HG02870 (cell line): ENCODE data around the gene MAP4K3.
A peak's percentile ranks its signal among the peaks of the same experiment; 100 is the strongest.
"Not testable (repeated sequence)": the region's sequence is repeated elsewhere in the genome, so short reads cannot be mapped to it uniquely, and the experiment has no call there.

Source experiments
- ATAC-seq: cut with Tn5 transposase; IDR thresholded peaks from one replicate; pipeline ENCODE4 v1.9.1; 2021; ENCODE audit warnings: mild to moderate bottlenecking, moderate library complexity; ENCODE audit not compliant: unreplicated experiment

Gene MAP4K3

DNA sequence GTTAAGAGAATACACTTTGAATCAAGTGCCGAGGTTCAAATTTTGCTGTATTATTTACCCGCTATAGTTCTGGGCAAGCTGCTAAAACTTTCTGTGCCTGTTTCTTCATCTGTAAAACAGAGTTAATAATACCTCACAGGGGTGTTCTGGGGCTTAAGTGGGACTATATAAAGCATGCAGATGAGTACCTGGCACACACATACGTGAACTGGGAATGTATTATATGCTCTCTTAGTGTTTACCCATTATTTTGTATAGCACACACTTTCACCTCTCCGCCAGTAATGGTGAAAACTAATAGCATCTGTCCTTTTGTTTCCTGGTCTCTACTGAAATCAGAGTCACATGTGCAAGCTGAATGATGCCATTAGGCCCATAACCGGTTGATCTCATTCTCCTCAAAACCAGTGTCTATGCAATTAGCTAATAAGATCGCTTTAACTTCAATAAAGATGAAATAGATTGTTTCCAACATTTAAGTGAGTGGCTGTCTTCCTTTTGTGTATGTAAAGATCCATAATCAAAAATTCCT, 189.5 kb downstream of the MAP4K3 start:
- ATAC-seq: no peak

GRCh38 chr2:39246382-39246980, 190.6 kb downstream of the MAP4K3 start:
- no peak for ATAC-seq

DNA sequence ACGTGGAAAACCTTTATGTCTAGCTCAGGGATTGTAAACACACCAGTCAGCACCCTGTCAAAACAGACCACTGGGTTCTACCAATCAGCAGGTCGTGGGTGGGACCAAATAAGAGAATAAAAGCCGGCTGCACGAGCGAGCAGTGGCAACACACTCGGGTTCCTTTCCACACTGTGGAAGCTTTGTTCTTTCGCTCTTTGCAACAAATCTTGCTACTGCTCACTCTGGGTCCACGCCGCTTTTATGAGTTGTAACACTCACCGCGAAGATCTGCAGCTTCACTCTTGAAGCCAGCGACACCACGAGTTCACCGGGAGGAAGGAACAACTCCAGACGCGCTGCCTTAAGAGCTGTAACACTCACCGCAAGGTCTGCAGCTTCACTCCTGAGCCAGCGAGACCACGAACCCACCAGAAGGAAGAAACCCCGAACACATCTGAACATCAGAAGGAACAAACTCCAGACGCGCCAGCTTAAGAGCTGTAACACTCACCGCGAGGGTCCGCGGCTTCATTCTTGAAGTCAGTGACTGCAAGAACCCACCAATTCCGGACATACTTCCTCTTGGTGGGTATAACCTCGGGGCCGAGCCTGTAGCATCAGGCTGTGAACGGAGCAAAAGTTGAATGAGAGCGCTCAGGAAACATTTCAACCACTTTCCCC, 192.0 kb downstream of the MAP4K3 start:
- not testable (repeated sequence) for ATAC-seq

- ATAC-seq: not testable (repeated sequence)
Observed at GRCh38 chr2:39244241-39244862, 192.7 kb downstream of the MAP4K3 start.

- ATAC-seq: no peak
Observed at GRCh38 chr2:39243469-39244123, 193.5 kb downstream of the MAP4K3 start, which contains the start of gene CDKL4. Gene CDKL4, minus strand, starts transcription at chr2:39243970.

- no peak for ATAC-seq
Observed at GRCh38 chr2:39241588-39241987, 195.5 kb downstream of the MAP4K3 start.

- ATAC-seq: no peak
Observed at GRCh38 chr2:39240758-39241157, 196.3 kb downstream of the MAP4K3 start.

DNA sequence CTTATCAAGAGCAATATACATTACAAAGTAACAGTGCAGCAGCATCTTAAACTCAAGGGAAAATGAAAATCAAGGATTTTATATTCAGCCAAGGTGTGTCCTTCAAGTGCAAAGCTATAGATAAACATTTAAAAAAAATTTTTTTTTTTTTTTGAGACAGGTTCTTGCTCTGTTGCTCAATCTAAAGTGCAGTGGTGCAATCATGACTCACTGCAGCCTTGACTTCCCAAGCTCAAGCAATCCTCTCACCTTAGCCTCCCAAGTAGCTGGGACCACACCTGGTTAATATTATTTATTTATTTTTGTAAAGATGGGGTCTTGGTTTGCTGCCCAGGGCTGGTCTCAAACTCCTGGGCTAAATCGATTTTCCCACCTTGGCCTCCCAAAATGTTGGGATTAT, 202.3 kb downstream of the MAP4K3 start:
- no peak for ATAC-seq

- ATAC-seq: no peak
Observed at GRCh38 chr2:39232141-39232540, 204.9 kb downstream of the MAP4K3 start.

GRCh38 chr2:39228413-39229209, 208.5 kb downstream of the MAP4K3 start:
- no peak for ATAC-seq

GRCh38 chr2:39227628-39228412, 209.3 kb downstream of the MAP4K3 start:
- peak; percentile 76 for ATAC-seq

DNA sequence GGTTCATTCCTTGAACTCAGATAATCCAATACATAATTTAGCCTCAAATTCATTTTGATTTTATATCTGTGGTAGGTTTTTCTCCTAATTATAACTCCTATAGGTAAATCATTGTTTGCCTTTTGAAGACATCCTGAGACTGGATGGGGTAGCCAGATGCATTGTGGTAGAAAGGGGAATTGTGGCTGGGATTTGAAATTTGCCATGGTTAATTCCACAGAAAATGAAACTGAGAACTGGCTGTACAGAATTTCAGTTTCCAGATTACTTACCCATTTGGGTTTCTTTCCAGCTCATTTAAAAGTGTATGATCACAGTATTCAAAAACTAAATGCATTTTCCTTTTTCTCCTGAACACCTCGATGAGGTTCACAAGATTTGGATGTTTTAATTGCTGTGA, 211.5 kb downstream of the MAP4K3 start:
- ATAC-seq: no peak

- ATAC-seq: no peak
Observed at GRCh38 chr2:39223909-39224308, 213.2 kb downstream of the MAP4K3 start.

DNA sequence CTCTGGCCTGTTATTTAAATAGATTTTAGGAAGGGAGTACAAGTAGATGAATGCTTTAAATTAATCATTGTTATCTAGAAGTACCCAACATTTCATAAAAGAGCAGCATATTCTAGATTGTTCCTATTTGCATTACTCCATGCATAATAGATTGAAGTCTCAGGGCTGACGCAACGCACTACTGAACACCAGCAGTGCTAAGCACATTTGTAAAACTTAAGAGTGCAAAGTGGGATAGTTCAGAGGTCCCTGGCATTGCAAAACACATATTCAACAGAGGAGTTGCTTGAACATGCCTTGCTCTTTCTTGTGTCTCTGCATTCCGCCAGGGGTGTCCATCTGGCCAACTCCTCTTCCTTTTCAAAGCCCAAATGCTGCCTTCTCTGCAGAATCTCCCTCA, 215.6 kb downstream of the MAP4K3 start:
- ATAC-seq: no peak

- ATAC-seq: no peak
Observed at GRCh38 chr2:39220136-39220535, 216.9 kb downstream of the MAP4K3 start.

DNA sequence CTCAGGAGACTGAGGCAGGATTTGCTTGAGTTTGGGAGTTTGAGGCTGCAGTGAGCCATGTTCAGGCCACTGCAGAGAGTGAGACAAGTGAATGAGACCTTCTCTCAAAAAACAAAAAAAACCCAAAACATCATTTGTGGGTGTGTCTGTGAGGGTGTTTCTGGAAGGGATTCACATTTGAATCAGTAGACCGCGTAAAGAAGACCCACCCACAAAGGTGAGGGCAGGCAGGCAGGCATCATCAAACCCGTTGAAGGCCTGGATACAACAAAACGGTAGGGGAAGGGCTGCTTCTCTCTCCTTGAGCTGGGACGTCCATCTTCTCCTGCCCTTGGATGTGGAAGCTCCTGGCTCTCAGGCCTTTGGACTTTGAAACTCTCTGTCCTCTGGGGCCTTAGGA, 218.7 kb downstream of the MAP4K3 start:
- ATAC-seq: no peak

GRCh38 chr2:39217192-39217550, 219.9 kb downstream of the MAP4K3 start:
- no peak for ATAC-seq

DNA sequence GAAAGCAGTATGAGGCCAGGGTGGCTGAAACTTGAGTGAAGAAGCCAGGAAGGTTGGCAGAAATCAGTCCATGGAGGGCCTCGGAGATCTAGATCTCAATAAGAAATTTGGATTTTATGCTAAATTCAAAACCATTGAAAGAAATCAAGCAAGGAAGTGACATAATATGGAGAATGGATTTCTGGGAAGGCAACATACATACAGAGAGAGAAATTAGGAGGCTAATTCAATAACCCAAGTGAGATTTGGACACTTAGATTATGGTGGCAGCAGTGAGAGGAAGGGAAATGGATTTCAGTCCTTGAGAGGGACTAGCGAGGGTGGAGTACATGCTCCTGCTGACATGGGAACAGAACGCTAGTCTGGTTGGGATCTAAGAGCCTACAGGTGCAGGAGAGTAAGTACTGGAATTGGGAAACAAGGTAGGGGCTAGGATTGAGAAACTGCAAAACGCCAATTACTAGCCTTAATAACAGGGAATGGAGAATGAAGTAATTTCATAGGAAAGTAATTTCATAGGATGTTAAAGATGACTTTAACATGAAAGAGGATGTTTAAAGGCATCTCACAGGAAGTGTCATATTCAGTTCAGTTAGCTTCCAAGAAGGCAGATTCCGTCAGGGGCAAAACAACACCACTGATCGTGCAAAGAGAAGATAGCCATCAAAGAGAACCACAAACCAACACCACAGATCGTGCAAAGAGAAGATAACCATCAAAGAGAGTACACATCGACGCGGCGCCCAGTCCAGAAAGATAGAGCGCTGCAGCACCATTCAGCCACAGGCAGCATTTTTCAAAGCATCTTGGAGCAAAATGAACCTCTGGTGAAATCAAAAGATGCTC, 220.5 kb downstream of the MAP4K3 start:
- ATAC-seq: no peak

DNA sequence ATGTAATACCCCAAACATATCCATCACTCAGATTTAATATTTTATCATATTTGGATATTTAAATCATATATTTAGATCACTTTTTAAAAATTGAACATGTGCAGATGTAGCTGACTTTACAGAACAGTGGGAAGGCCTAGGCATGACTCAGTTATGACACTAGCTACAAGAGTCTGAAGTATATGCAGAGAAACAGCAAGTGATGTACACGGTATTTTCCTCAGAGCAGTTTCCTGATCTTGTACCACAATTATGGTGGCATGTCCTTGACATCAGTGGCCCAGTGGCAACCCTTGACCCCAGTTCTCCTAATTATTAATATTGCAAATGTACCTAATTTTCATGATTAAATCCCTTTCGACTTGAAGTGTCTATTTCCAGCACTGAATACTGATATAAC, 221.5 kb downstream of the MAP4K3 start:
- no peak for ATAC-seq
